Activated CD4-positive, alpha-beta T cell treated with anti-CD3 and anti-CD28 coated beads, Interleukin-2, Interleukin-4, amounts not matched to agents 100 ng/mL and 50 ng/mL, durations not matched to agents 16 hours and 8 hours (primary cell): ENCODE results near the gene CBLB.

Experiments
- DNase-seq: peaks from one replicate; pipeline ENCODE4 v3.0.0-alpha.2; 2020; ENCODE audit warnings: low spot score

The CBLB gene

GRCh38 chr3:105618556-105618955, 250.3 kb downstream of the CBLB start:
- no peak for DNase-seq

GRCh38 chr3:105616374-105617121, 252.3 kb downstream of the CBLB start:
- DNase-seq = no peak

- DNase-seq = no peak
Observed at GRCh38 chr3:105615814-105616213, 253.0 kb downstream of the CBLB start.

- no peak for DNase-seq
Observed at GRCh38 chr3:105614288-105615030, 254.4 kb downstream of the CBLB start.

- DNase-seq = no peak
Observed at GRCh38 chr3:105613120-105613519, 255.7 kb downstream of the CBLB start.

GRCh38 chr3:105611304-105612192, 257.3 kb downstream of the CBLB start:
- no peak for DNase-seq

GRCh38 chr3:105610473-105610872, 258.3 kb downstream of the CBLB start:
- DNase-seq = no peak

- no peak for DNase-seq
Observed at GRCh38 chr3:105608623-105609022, 260.2 kb downstream of the CBLB start.

GRCh38 chr3:105606016-105606415, 262.8 kb downstream of the CBLB start:
- no peak for DNase-seq
